Choroid plexus epithelial cell (primary cell): ENCODE measurements around the gene SFXN5.

Experiments used
- DNase-seq: peaks from one replicate; pipeline ENCODE4 v3.0.0-alpha.2; 2010; ENCODE audit warnings: low read depth
- H3K4me3 ChIP-seq: 2 replicates; pipeline ENCODE4 v1.5.1; 2011; ENCODE audit warnings: low read depth, mild to moderate bottlenecking, control low read depth, low read length, moderate library complexity
- CTCF ChIP-seq: conservative IDR thresholded peaks from 2 replicates; pipeline ENCODE4 v1.5.1; 2011; ENCODE audit warnings: low read depth, mild to moderate bottlenecking, control low read depth, inconsistent platforms, low read length, moderate library complexity

SFXN5 gene

GRCh38 chr2:73008766-73009135, 62.8 kb downstream of the SFXN5 start:
- no peak for DNase-seq
- no peak for TF ChIP-seq CTCF
- H3K4me3 ChIP-seq = no peak overlapping the region

- DNase-seq = no peak
- no peak overlapping the region for H3K4me3 ChIP-seq
- TF ChIP-seq CTCF = no peak
These were observed 63.3 kb downstream of the SFXN5 start for GRCh38 chr2:73007991-73008765.

- H3K4me3 ChIP-seq = no peak overlapping the region
- peak; percentile 45 for DNase-seq
- no peak for TF ChIP-seq CTCF
These were observed 64.4 kb downstream of the SFXN5 start for GRCh38 chr2:73006969-73007710.

- no peak for DNase-seq
- H3K4me3 ChIP-seq = no peak overlapping the region
- no peak for TF ChIP-seq CTCF
These were observed 66.5 kb downstream of the SFXN5 start for GRCh38 chr2:73004889-73005596.

- H3K4me3 ChIP-seq = no peak overlapping the region
- no peak for TF ChIP-seq CTCF
- no peak for DNase-seq
These were observed 67.0 kb downstream of the SFXN5 start for GRCh38 chr2:73004466-73004865.

- DNase-seq = no peak
- H3K4me3 ChIP-seq = no peak overlapping the region
- TF ChIP-seq CTCF = no peak
These were observed 68.5 kb downstream of the SFXN5 start for GRCh38 chr2:73003027-73003426.
